Keratinocyte (primary cell): Measurements from ENCODE around the gene RFC3.

ENCODE experiments used
- CTCF ChIP-seq, 3 experiments: IDR thresholded peaks in 1 of 3; conservative IDR thresholded peaks in 1 of 3; optimal IDR thresholded peaks in 1 of 3; 2 replicates in 2 of 3; 3 replicates in 1 of 3; pipeline versions ENCODE3 to v1.5.1; 2011; ENCODE audit warnings: low read length in 3 of 3, mild to moderate bottlenecking in 3 of 3, moderate library complexity in 2 of 3, control low read depth in 1 of 3, inconsistent platforms in 1 of 3; ENCODE audit not compliant: insufficient read depth in 2 of 3; ENCODE audit errors: extremely low read depth in 1 of 3
- EZH2 ChIP-seq: IDR thresholded peaks from one replicate; pipeline ENCODE4 v1.6.1; 2012; ENCODE audit warnings: inconsistent platforms, mild to moderate bottlenecking, low read length, moderate library complexity

GRCh38 chr13:33840402-33840801 is 22.5 kb downstream of the RFC3 start:
- TF ChIP-seq CTCF (optimal IDR thresholded peaks at IDR 0.05 in 1 of 3, IDR thresholded peaks at IDR 0.05 in 1 of 3, conservative IDR thresholded peaks at IDR 0.05 in 1 of 3; ENCODE audit: extremely low read depth in 1 of 3, insufficient read depth in 2 of 3, low read length in 3 of 3): no peak
- no peak for TF ChIP-seq EZH2
